CD4-positive, alpha-beta T cell treated with Interferon gamma for 1 hour (primary cell): Measurements from ENCODE around the gene IL9.

Experiments used
- DNase-seq: peaks from one replicate; pipeline ENCODE4 v3.0.0-alpha.2; 2020

Gene IL9

DNA sequence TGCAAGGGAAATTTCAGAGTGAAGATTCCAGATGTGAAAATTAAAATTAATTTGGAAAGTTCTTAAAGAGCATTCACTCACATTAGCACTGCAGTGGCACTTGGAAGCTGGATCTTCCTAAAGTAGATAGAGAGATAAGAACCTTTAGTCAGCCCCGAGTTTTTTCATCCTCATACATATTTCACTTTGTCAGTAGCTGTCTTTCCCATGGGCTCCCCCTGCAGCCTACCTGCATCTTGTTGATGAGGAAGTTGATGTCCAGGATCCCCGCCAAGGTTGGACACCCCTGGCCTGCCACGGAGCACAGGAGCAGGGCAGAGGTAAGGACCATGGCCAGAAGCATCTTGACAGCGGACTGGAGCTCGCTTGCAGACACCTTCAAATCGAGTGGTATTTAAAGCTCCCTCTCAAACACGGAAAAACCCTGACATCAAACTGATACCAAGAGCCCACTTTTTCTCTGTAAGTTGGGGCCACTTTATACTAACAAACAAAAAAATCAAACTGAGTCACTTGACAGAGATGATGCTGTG, at the start of gene IL9:
IL9 (minus strand) TSS at position 368 of the 533 bp plus-strand sequence; CDS start at position 343, 25 bp downstream.
- DNase-seq = no peak

DNA sequence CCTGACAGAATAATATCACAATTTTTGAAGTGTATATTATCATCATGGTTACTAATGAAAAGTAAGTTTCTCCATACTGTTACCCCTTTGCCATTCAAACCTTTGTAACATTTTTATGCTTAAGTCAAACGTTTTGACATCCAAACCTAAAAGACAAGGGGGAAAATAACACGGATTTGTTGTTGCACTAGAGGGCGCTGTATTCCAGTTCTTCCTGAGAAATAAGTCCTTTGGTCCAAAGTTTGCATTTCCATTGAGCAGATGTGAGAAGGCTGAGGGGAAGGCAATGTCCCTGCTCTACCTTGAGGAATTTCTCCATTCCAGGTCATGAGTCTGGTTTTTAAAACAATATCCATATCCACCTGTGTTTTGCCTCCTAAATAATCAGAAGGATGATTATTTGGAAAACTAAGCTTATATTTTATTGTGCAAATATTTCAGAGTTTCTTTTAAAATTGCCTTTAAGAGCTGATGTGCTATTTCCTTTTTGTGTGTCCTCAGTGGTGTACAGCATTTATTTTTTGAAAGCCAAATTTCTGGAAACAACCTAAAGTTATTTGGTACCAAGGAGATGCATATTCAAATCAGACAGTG, 49.4 kb upstream of the IL9 start:
- DNase-seq = no peak

DNA sequence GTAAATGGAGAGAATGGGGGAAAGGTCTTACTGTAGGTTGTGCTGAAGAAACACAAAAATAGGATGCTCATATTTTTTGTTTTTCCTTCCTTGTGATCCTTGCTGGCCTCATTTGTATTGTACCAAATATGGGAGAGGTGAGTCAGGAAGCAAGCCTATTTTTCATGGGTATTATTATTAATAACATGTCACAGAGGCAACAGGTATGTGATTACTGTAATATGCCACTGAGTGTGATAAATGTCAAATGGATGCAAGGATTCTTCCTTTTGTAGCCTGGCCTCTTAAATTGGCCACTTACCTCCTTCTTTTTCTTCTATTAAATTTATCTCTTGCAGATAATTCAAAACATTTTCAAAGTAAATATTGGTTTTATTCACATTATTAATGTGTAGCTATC, 48.9 kb upstream of the IL9 start:
- DNase-seq = no peak

DNA sequence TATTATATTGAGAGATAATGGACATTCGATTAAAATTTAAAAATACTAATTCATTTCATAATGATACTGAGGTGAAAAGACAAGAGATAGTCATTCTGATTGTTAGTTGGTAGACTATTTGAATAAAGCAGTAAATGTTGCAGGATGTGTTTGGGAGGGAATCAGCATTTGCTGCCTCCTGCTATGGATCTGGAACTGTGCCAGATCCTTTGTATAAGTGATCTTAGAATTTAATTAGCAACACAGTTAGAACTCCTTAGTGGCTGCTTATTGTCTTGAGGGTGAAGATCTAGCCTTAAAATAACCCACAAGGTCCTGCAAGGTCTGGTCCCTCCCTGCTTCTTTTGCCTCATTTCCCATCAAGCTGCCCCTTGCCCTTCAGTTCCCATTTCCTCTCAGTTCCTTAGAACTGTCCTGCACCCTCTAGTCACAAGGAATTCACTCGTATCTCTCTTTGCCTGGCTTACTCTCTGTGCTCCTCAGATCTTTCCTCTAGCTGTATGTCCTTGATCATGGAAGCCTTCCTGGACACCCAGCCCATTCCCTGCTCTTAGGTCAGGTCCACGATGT, 46.6 kb upstream of the IL9 start:
- no peak for DNase-seq

DNA sequence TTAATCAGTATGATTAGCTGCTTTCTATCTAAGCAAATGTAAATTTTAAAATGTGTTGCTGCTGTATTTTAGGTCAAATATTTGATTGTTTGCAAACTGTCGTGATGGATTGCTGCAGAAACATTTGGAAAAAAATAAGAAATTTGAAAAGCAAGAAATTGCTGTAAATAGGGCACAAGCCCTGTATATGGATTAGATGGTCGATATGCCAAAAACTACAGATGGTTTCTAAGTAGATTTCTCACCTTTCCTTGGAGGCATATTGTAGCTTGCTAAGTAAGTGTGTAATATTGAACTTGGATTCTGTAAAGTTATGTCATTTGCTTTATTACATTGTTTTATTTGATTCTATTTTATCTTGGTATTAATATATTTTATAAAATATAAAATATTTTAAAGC, 46.1 kb upstream of the IL9 start:
- DNase-seq = no peak

DNA sequence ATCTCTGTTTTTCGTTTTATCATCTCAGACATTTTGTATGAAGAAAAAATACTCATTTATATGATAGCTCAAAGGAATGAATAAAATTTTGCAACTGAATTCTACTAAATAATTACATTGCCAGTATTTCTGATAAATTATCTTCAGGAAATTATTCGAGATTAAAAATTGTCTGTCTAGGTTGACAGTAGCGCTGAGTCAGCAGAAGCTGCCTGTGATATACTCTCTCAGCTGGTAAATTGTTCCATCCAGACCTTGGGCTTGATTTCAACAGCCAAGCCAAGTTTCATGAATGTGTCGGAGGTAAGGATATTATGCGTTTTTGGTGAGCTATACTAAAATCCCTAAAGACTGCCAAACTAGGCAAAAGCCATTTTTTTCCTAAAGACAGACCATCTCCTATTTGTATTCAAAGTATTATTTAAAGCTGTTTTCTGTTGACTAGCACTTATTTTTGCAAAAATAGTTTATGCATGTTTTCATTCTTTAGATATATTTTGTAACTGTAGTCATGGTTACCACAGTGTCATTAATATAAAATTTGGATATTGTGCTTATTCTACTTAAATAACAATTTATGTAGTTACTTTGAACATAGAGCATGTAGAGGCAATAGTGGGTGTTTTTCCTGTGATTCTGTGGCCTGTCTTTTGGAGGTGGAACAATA, 41.7 kb upstream of the IL9 start:
- no peak for DNase-seq

DNA sequence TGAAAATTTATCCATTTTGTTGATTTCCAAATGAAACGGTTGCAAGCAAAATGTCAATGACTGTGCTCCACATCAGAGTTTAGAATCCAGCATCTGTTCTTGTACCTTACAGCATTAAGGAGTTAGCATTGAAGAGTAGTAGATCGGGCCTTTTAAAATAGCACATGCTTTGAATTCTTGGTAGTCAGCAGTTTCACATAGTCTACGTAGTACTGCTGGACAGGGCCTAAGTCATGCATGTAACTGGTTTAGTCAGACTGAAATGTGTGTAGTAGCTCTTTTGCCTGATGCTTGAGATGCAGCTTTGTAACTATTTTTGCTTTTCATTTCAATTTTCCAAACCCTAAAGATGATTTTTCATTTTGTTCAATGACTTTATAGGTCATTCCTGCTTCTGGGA, 39.3 kb upstream of the IL9 start:
- no peak for DNase-seq

DNA sequence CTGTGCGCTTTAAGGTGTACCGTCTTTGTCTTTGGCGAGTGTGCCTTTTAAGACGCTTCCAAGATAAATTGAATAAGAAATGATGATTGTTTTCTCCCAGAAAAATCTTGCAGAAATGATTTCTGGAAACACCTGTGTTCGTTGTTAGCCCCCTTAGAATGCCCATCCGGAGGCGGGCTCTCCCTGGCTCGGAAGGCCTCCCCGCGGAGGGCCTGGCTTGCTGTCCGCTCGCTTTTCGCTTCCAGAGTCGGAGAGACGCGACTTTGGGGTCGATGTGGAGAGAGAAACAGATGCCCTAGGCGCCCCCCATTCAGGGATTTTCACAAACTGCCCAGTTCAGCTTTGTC, 35.3 kb upstream of the IL9 start:
- no peak for DNase-seq

DNA sequence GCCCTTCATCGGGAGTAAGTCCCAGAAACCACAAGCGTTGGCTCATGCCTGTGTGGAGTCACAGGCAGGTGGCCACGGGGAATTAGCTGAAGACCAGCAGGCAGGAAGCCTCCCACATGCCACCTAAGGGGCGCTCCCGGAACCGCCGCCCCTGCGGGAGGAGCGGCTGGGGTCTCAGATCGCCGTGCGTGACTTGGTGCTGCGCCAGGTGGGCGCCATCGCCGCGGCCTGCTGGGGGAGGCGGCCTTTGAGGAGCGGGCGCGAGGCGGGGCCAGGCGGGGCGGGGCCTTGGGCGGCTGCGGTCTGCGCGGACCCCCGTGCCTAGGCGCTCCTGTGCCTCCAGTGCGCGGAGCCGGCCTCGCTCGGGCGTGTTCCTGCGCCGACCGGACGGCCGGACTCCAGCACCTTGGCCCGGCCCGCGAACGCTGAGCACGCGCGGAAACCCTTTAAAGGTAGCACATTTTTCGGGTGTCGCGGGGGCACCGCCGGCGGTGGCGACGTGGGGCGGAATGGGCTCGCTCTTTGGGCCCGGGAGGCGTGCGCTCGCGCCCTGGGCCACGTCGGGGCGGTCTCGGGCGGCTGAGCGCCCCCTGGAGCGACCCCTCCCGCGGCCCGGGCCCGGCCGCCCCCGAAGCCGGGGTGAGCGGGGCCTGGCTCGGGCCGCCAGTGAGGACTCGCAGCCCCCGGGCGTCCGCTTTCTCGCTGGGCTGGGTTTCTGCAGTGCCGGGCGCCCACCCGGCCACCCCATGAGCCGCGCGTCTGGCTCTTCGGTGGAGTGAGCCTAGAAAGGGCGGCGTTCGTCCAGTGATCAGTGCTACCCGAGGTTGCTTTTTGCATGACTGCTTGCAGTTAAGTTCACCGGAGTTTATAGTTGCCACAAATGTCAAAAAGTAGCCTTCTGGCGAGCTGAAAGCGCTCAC, 34.6 kb upstream of the IL9 start:
- no peak for DNase-seq

DNA sequence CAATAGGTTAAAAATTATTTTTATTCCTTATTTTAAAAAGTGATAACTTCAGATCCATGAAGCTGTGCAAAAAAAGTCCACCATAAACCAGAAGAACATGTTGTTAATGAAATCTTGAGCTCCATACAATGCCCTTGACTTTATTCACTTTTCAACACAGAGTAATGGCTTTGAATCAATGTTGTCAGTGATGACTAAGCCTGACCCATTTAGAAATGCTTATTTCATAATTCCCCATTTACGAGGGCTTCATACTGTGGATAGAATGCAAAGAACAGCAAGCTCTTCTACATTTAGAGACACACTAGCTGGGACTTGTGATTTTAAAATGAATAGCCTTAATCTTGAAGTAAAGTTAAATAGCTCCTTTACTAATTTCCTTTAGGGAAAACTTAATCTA, 25.7 kb upstream of the IL9 start:
- DNase-seq = no peak

DNA sequence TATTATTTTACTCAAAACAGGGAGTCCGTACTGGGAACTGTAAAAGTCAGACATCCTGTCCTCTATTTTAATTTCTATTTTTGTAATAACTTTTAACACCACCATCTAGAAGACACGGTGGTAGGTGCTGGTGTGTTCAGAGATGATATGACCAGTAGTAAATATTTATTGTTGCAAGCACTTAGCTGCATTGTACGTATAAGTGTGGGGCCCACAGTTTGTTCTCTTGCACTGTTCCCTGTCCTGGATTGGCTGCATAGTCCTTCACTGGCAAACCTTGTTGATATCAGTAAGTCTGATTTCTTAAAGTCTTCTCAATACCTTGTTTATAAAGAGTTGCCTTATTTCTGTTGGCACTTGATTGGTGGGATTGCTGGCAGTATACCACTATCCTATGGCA, 24.6 kb upstream of the IL9 start:
- no peak for DNase-seq

DNA sequence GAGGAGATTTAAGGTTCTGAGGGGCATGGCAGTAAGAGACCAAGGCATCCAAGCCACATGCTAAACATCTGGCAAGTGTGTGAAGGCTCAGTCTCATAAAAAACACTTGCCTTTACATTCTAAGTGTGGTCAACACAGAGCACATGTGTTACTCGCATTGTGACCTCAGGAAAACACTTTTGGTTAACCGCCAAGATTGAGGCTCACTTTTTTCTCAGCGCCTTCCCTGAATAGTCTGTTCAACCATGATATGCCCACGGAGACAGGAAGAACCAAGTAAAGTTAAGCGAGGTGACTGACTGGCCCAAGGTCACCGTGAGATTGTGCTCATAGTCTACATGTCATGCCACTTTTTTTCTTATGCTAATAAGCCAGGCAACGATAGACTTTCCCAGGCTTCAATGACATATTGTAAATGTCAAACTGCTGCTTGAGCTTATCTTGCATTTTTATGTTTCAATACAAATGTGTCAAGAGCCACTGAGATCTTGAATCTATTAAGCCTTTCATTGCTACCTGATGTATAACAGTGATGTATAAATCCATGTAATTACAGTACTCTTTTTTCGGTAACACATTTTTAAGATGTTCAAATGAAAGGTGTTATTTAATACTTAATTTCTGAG, 21.1 kb upstream of the IL9 start:
- DNase-seq = no peak

DNA sequence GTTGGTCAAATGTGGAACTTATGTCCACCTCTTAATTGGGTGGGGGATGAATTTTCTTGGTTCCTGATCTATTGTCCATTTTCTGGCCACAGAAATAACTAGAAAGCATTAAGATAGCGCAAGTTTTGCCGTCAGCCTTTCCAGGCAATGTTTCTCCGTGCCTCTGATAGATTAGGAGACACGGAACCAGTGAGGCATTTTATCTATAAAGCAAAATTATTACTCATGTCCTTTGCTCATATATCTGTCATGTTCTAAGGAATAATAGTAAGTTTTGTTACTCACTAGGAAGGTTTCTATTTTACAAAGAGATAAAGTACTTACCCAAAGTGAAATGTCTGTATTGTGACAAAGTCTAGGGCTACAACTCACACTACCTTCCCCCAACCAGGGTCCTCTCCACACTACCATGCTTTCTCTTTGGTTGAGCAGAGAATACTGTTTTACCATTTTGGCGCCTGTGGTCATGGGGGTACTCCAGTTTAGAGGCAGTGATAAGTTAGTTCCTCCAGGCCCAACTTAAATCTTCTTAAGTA, 19.9 kb upstream of the IL9 start:
- no peak for DNase-seq

DNA sequence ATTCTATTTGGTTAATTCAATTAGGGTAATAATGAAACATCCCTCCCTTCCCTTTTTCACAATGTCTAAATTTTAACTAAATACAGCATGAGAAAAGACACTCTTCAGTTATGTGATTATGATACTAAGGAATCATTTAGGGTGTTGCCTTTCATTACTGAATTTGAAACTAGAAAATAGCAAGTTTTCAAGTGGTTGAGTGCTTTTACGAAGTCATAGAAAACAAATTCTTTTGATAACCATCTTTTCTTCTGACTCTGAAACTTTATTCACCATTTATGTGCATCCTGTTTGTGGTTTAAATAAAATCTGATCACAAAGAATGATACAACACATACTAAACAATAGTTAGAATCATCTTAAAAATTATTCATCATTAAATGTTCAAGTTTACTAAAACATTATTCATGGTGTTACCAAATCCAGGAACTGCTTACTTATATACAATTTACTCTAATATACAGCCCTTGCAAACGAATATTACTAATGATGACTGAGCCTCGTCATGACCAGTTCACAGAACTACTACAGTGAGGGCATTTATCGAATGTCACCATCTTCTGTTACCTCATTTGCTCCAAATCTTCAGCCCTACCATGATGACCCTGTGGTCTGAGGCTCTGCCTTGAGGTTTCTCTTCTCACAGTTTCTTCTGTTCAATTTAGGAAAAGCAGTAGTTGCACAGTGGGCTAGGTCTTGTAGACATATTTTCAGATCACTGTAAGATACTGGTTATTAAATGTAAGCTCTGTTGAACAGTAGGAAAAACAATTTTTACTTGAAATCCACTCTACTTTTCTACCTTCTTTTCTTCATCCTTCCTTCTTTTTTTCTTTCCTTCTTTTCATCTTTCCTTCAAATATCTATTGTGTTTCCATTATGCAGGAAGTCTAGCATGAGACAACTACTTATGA, 18.3 kb upstream of the IL9 start:
- no peak for DNase-seq

DNA sequence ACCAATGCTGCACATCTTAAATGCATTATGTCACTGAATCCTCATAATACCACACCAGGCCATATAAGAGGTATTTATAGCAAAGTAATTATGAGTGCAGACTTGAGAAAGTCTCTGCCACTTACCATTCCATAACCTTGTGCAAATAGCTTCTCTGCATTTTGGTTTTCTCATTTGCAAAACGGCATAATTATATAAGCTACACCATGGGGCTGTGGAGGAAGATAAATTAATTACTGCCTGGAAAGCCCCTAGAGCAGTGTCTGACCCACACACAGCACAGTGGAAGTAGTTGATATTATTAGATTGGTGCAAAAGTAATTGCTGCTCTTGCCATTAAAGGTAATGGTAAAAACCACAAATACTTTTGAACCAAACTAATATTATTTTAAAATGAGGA, 9.5 kb upstream of the IL9 start:
- no peak for DNase-seq

DNA sequence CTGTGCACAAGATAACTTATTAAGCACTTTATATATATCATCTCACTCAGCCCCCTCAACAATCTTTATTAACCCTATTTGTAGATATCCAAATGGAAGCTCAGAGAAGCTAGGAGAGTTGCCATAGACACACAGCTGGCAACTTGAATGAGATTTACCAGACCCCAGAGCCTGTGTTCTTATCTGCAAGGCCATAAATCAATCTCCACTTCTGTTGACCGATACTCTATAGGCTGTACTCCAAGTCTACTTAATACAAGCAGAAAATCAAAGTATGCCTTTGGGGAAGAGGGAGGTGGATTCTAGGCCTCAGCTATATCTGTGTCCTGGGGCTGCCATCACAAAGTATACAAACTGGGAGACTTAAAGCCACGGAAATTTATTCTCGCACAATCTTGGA, 6.0 kb upstream of the IL9 start:
- DNase-seq = no peak

DNA sequence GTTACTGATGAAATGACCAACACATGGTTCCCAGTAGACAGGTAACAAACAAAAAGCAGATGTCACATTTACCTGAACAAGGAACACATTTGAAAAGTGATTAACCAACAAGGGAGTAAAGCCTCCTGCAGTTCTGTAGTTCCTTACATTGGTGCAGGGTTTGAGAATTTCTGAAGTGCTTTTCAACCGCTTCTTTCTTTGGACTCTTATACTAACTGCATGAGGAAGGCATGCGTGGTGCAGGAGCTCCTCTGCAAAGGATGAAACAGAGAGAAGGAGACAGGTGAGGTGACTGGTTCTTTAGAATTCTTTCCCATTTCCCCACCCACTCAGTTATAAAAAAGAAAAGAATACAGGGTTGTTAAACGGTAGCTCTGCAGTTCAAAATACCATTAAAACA, 4.6 kb upstream of the IL9 start:
- DNase-seq = no peak

DNA sequence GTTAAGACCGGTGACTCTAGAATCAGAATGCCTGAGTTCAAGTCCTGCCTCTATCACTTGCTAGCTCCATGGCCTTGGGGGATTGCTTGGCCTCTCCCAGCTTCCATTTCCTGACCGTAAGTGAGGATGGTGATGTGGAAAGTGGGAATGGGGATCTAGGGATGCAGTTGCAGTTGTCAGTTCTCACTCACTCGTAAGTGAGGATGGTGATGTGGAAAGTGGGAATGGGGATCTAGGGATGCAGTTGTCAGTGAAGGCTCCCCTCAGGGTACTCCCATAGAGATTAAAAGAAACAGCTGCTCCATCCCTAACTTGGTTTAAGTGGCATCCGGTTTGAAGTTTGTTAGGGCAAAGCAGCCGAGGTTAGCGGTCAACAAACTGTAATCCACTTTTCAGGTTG, 3.0 kb upstream of the IL9 start:
- no peak for DNase-seq

DNA sequence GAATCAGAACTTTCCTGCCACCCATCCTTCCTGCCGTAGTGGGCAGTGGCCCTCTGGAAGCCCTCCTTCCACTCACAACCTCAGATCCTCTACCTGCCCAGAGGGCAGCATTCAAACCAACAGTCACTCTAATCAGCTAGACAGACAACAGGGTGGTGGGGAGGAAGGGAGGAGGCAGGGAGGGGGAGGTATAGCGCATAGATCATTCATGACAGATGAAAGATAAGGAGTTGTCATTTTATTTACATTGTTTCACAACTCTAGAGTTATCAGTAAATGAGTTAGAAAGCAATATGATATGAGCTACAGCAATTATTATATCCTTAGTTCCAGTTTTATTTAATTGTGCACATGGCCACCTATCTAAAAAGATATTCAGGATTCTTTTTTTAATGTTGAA, 852 bp downstream of the IL9 start:
- DNase-seq = no peak

DNA sequence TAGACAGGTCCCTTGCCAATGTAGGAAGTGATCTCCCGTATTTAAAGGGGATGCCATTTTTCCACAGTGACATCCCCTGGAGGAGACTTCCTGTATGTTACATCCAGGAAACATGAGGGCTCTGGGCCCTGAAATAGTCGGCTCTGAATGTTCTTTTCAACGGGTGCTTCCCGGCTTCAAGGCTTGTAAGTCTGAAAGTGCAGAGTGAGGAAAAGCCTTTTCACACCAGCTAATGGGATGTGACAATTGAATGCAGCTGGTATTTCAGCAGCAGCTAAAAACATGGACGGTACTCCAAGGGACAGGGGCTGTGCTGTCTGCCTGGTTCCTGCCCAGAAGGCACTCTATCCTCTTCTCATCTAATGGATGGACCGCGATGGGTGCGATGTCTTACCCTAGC, 1.4 kb downstream of the IL9 start:
- DNase-seq = no peak

DNA sequence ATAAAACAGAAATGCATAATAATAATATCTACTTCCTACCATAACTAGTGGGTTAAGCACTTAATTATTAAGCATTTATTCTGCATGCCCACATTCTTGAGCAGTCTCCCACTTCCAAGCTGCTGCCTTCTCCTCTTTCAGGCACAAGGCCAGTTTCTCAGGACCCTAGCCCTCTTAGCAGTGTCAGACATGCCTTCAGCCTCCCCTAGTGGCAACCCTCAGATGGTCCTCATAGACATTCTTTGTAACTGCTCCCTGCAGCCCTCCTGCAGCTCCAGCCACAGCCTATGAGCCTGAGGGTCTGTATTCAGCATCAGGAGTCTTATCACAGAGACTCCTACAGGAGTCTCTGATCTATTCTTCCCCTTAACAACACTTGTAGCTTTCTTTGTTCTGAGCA, 3.9 kb downstream of the IL9 start:
- no peak for DNase-seq

DNA sequence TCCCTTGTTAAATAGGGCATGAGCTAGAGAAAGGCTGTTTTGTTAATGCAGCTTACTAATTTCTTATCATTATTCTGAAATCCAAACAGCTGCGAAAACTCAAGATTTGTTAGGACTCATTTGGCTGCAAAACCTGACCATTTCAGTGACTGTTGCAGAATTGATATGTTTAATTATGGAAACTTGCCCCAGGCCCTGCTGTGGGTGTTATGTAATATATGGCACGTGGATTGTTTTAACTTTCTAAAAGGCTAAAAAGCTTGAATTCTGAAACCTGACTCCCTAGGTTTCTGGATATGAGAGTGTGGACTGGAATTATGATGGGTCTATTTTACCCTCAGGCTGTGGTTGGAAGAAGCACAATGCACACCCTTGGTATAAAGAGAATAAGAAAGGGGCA, 4.4 kb downstream of the IL9 start:
- DNase-seq = no peak
